GM10248 (cell line): Measurements from ENCODE around the gene LAMB4.

ENCODE experiments used
- CTCF ChIA-PET: fragments of 300-600 bp; sonication (Branson Sonifier 250); formaldehyde crosslinking; extraction: SDS; loops from one replicate; lab custom pipeline; 2021; ENCODE audit warnings: antibody characterized with exemption; lab: Yijun Ruan, JAX
- POLR2A ChIA-PET: fragments of 350-650 bp; sonication (Branson Sonifier 250); formaldehyde crosslinking; extraction: SDS; loops from one replicate; lab custom pipeline; 2020; ENCODE audit warnings: antibody characterized with exemption; lab: Yijun Ruan, JAX
- DNase-seq: peaks from one replicate; pipeline ENCODE4 v3.0.0; 2012; ENCODE audit errors: extremely low spot score
- TF ChIP-seq, protein P1 (sequence below): IDR thresholded peaks from 2 replicates; pipeline ENCODE4 v1.5.1; 2012; ENCODE audit warnings: mild to moderate bottlenecking, low read depth; ENCODE audit errors: extremely low read depth, missing control alignments, control extremely low read depth

LAMB4 gene

DNA sequence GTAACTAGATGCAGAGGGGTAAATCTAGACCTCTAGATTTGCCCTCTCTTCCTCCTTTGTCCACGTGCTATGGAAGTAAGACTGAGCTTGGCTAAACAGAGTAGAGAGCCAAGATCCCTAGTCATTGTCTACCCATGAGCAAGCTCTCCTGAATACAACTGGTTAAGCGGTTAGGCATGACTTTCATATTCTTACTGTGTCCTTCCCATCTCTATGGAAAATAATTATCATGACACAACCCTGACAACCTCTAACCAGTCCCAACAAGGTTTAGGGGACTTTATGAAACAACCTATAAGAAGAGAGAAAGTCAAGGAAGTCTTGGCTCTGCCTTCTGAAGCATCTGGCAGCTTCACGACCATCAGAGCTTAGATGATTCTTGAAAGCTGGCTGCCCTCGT, 7.8 kb upstream of the LAMB4 start:
- TF ChIP-seq, protein P1, sequence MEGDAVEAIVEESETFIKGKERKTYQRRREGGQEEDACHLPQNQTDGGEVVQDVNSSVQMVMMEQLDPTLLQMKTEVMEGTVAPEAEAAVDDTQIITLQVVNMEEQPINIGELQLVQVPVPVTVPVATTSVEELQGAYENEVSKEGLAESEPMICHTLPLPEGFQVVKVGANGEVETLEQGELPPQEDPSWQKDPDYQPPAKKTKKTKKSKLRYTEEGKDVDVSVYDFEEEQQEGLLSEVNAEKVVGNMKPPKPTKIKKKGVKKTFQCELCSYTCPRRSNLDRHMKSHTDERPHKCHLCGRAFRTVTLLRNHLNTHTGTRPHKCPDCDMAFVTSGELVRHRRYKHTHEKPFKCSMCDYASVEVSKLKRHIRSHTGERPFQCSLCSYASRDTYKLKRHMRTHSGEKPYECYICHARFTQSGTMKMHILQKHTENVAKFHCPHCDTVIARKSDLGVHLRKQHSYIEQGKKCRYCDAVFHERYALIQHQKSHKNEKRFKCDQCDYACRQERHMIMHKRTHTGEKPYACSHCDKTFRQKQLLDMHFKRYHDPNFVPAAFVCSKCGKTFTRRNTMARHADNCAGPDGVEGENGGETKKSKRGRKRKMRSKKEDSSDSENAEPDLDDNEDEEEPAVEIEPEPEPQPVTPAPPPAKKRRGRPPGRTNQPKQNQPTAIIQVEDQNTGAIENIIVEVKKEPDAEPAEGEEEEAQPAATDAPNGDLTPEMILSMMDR, result no peak
- DNase-seq, result no peak
- ChIA-PET CTCF (interaction anchor here (0.8 to 10.9 kb wide), 6 partner anchors 8 to 25 kb away, joined by 3 to 107 read pairs (median 5); no protein-coding TSS in a partner anchor), POLR2A (no interaction called here)

DNA sequence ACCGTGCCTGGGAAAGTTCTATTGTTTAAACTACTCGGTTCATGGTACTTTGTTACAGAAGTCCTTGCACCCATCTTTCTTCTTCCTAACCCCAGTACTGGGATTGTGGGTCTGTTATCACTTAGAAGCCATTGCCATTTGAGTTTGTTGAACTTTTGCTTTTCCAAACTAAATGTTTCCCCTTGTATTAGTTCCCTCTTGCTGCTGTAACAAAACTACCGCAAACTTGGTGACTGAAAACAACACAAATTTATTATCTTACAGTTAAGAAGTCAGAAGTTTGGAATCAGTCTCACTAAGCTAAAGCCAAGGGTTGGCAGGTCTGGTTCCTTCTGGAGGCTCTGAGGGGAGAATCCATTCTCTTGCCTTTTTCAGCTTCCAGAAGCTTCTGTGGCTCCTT, 6.9 kb upstream of the LAMB4 start:
- TF ChIP-seq, protein P1, result no peak
- DNase-seq, result no peak
- POLR2A ChIA-PET, result no interaction called here
- CTCF ChIA-PET, result interaction anchor here (1.2 to 10.9 kb wide), 5 partner anchors 9 to 28 kb away, joined by 4 to 107 read pairs (median 9); no protein-coding TSS in a partner anchor

DNA sequence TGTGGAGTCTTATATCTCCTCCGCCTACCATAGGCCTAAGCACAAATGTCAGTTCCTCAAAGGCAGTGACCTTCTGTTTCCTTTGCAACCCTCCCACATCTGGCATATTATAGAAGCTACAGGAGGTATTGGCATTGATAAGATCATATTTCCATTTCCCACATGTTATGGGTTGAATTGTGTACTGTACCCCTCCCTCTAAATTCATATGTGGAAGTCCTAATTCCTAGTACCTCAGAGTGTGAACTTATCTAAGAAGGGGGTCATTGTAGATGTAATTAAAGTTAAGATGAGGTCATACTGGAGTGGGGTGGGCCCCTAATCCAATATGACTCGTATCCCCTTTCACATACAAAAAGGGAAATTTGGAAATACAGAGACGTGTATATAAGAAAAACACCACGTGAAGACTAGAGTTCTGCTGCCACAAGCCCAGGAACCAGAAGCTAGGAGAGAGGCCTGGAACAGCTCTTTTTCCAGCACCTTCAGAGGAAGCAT, 6.1 kb upstream of the LAMB4 start:
- TF ChIP-seq, protein P1, result no peak
- POLR2A ChIA-PET, result interaction anchor here (0.6 to 0.7 kb wide), 2 partner anchors 212 to 267 kb away, joined by 4 to 7 read pairs; no protein-coding TSS in a partner anchor
- DNase-seq, result peak; percentile 10
- CTCF ChIA-PET, result interaction anchor here (0.9 to 10.9 kb wide), 7 partner anchors 10 to 361 kb away, joined by 3 to 107 read pairs (median 7); no protein-coding TSS in a partner anchor

DNA sequence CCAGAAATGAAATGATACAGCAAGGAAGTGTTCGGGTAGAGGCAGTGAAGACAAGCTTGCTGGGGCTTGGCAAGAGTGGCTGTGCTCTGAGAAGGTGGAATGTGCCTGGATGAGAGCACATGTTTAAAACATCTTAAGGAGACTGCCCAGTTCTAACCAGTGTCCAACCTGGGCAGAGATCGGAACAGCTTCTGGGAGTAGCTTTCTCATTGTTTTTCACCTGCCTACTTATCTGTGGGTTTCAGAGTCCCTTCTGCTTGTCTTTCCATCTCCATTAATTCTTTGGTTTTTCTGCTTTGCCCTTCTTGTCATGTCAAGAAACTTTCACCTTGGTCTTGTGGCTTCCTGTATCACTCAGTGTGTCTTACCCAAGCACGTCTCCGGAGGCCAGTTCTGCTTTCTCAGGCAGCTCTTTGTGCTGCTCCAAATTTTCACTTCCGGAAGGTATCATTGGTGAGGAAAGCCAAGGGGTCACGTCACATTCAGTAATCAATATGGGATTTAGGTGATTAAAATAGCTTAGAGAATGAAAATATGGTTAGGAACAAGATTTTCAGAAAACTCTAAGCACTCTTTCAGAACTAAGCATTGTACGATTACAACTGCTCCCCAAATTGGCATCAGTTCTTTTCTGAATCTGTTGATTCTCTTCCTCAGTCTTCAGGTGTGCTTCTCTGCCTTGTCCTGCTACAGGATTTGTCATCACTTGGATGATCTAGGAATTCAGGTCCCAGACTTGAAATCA, 5.5 kb upstream of the LAMB4 start:
- POLR2A ChIA-PET, result interaction anchor here (0.6 to 1.1 kb wide), 3 partner anchors 15 to 267 kb away, joined by 3 to 7 read pairs (median 4); no protein-coding TSS in a partner anchor
- TF ChIP-seq, protein P1, result no peak
- CTCF ChIA-PET, result interaction anchor here (0.9 to 10.9 kb wide), 8 partner anchors 10 to 362 kb away, joined by 3 to 107 read pairs (median 6); no protein-coding TSS in a partner anchor
- peak; percentile 45 for DNase-seq

DNA sequence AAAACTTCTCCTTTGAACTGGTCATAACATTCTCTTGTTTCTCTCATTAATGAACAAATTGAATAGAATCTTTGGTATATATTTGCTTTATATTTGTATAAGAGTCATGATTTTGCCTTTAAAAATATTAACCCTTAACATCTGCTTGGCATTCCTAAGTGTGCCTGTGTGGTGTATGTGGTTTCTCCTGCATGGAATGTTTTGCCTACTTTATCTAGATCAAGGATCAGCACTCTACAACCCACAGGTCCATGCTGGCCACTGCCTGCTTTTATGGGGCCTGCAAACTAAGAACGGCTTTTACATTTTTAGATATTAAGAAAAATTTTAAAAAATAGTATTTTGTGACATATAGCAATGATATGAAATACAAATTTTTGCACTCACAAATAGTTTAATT, 4.3 kb upstream of the LAMB4 start:
- TF ChIP-seq, protein P1, result no peak
- no peak for DNase-seq
- POLR2A ChIA-PET, result no interaction called here
- CTCF ChIA-PET, result interaction anchor here (1.1 to 10.9 kb wide), 5 partner anchors 11 to 21 kb away, joined by 5 to 107 read pairs (median 9); no protein-coding TSS in a partner anchor

DNA sequence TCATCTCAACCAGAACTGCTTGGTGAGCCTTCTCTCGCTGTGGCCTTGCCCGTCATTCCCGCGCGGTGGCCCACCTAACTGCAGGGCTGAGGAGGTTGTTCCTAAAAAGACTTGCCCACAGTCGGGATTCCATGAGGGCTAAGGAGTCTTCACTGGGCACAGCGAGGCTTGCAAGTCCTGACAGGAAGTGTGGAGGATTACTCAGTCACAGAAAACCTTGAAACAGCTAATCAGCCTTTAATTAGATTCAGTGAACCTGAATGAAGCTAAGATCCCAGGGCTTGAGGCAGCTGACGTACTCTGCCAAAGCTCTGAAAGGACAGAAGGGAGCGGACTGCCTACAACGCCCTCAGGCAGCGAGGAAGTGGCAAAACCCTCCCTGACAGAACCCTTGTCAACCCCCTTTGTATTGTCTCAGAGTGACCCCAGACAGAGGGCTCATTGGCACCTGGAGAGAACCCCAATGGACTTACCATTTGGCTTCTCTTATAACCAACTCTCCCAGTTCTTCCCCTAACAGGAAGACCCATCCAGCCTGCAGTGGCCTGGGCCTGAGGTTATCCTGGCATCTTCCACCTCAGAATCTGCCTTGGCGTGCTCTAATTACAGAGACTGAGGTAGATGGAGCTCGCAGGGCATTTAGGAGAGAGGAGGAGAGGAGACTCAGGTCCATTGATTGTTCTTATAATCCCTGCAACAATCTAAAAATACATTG, 2.5 kb upstream of the LAMB4 start:
- TF ChIP-seq, protein P1, result no peak
- ChIA-PET CTCF (interaction anchor here (1.0 to 10.9 kb wide), 9 partner anchors 9 to 108 kb away, joined by 3 to 107 read pairs (median 6); no protein-coding TSS in a partner anchor), POLR2A (interaction anchor here (1.0 kb wide), 1 partner anchor 8 kb away, joined by 3 read pairs; no protein-coding TSS in a partner anchor)
- DNase-seq, result no peak
